IMR-90 (cell line): ENCODE results near the gene MCUB.

Experiments
- BHLHE40 ChIP-seq: fragments of 150-350 bp; IDR thresholded peaks from 2 replicates; pipeline ENCODE4 v1.6.1; 2016; ENCODE audit warnings: mild to moderate bottlenecking, low read depth, low read length
- CHD1 ChIP-seq: IDR thresholded peaks from 2 replicates; pipeline ENCODE4 v1.6.1; 2012; ENCODE audit warnings: low read depth, low read length, improper control_type of control experiment
- CTCF ChIP-seq: conservative IDR thresholded peaks from 2 replicates; pipeline ENCODE4 v1.5.1; 2012; ENCODE audit warnings: mild to moderate bottlenecking, low read depth, low read length, improper control_type of control experiment
- ELK1 ChIP-seq: fragments of 150-350 bp; IDR thresholded peaks from 2 replicates; pipeline ENCODE4 v1.6.1; 2016; ENCODE audit warnings: low read depth, mild to moderate bottlenecking, low read length, moderate library complexity, borderline replicate concordance
- FOS ChIP-seq: fragments of 150-350 bp; IDR thresholded peaks from 2 replicates; pipeline ENCODE4 v1.6.1; 2016; ENCODE audit warnings: low read depth, low read length
- MAFK ChIP-seq: IDR thresholded peaks from 2 replicates; pipeline ENCODE4 v1.6.1; 2012; ENCODE audit warnings: low read depth, low read length, improper control_type of control experiment
- MAZ ChIP-seq: IDR thresholded peaks from 2 replicates; pipeline ENCODE4 v1.6.1; 2012; ENCODE audit warnings: low read depth, mild to moderate bottlenecking, low read length, improper control_type of control experiment, moderate library complexity, borderline replicate concordance
- MXI1 ChIP-seq: IDR thresholded peaks from 2 replicates; pipeline ENCODE4 v1.6.1; 2012; ENCODE audit warnings: low read depth, mild to moderate bottlenecking, low read length, moderate library complexity, borderline replicate concordance
- POLR2A ChIP-seq: IDR thresholded peaks from 2 replicates; pipeline ENCODE4 v1.6.1; 2012; ENCODE audit warnings: mild to moderate bottlenecking, low read depth, low read length
- RAD21 ChIP-seq: IDR thresholded peaks from 2 replicates; pipeline ENCODE4 v1.6.1; 2012; ENCODE audit warnings: low read length, improper control_type of control experiment

GRCh38 chr4:109557433-109557832 lies 2.6 kb upstream of the MCUB start:
- no peak for TF ChIP-seq BHLHE40
- TF ChIP-seq CTCF = no peak
- TF ChIP-seq CHD1 = no peak
- TF ChIP-seq MAZ = no peak
- TF ChIP-seq RAD21 = no peak
- no peak for TF ChIP-seq ELK1
- no peak for TF ChIP-seq MAFK
- TF ChIP-seq POLR2A = no peak
- no peak for TF ChIP-seq MXI1
- TF ChIP-seq FOS = no peak
